Psoas muscle (tissue), 8 donors: ENCODE data around the gene TBC1D21. TPM values are rescaled to one million over a fixed set of nuclear protein-coding genes. Genes with fewer than 3 reads are reported as not detected.

Experiments used
- ATAC-seq, 4 donors: fragments of 200-7000 bp; cut with Tn5 transposase; one replicate each; pipeline ENCODE4 v1.9.1; 2020; ENCODE audit warnings: moderate library complexity in 3 of 4, mild to moderate bottlenecking in 2 of 4
- DNase-seq, 2 donors: peaks; one replicate each; pipeline ENCODE4 v3.0.0-alpha.2; 2020
- H3K27ac ChIP-seq: fragments of 200-600 bp; one replicate; pipeline ENCODE4 v1.8.0; 2022
- H3K27me3 ChIP-seq, 3 donors: fragments of 200-600 bp in 1 of 3; one replicate each; pipeline versions ENCODE4 v1.6.1 to v1.8.0; 2013 to 2022; ENCODE audit warnings: low read length in 2 of 3, mild to moderate bottlenecking in 2 of 3, moderate library complexity in 1 of 3; ENCODE audit not compliant: insufficient read depth in 3 of 3
- H3K36me3 ChIP-seq, 2 donors: fragments of 200-600 bp in 1 of 2; one replicate each; pipeline versions ENCODE4 v1.6.1 to v1.8.0; 2013 to 2022; ENCODE audit warnings: low read depth in 1 of 2, mild to moderate bottlenecking in 1 of 2, moderate library complexity in 1 of 2; ENCODE audit not compliant: insufficient read depth in 1 of 2
- H3K4me1 ChIP-seq: fragments of 200-600 bp; one replicate; pipeline ENCODE4 v1.8.0; 2022
- H3K4me3 ChIP-seq: fragments of 200-600 bp; one replicate; pipeline ENCODE4 v1.8.0; 2022; ENCODE audit warnings: mild to moderate bottlenecking
- H3K9me3 ChIP-seq: fragments of 200-600 bp; one replicate; pipeline ENCODE4 v1.8.0; 2022
- WGBS, 3 donors: extraction: QIAGEN DNeasy Blood & Tissue Kit; methylation state at CpG; one replicate each; pipeline versions ENCODE4 v1.1.6 to v1.1.7; 2013; 5-methylcytosine and 5-hydroxymethylcytosine counted together
- intact Hi-C, 2 donors: fragments of 100-400 bp; cut with DNase I; formaldehyde crosslinking; loops; one replicate each; pipeline versions ENCODE4 v1.11.0 to v1.14.2; 2022
- polyA plus RNA-seq, 3 donors: library from polyadenylated mRNA; stranded (reverse); fragments of 200-250 nt; gene quantifications; one replicate each; pipeline ENCODE4 v1.2.3, GENCODE V29; 2013
- total RNA-seq, 4 donors: library from RNA; stranded (reverse); fragmentation: NEBNext Ultra II Directional in 2 of 4; extraction: Animal tissue kit (Norgen Biotek cat#: 25700) in 2 of 4; gene quantifications; one replicate each; pipeline versions ENCODE4 v1.2.1 to v1.2.4, GENCODE V29; 2021 to 2023
- TF ChIP-seq, protein P1 (sequence below): fragments of 200-600 bp; IDR thresholded peaks from one replicate; pipeline ENCODE4 v1.8.0; 2022; ENCODE audit warnings: antibody characterized with exemption
- donor health status: healthy with polysubstance abuse.
- donor health status: DM: no; HTN: no; CAD: no; lungs with moderate emphysema.
- donor health status: Bipolar disorder and iron deficiency.
- donor health status: healthy.
- donor health status: DM: yes; HTN: yes; CAD: no.
- donor health status: DM: no; HTN: no; CAD: no.
- donor health status: DM: no; HTN: no; CAD: no.
- donor health status: DM: yes; HTN: yes; CAD: no.

The TBC1D21 gene
- total and polyA plus RNA-seq, 7 donors, result not detected

DNA sequence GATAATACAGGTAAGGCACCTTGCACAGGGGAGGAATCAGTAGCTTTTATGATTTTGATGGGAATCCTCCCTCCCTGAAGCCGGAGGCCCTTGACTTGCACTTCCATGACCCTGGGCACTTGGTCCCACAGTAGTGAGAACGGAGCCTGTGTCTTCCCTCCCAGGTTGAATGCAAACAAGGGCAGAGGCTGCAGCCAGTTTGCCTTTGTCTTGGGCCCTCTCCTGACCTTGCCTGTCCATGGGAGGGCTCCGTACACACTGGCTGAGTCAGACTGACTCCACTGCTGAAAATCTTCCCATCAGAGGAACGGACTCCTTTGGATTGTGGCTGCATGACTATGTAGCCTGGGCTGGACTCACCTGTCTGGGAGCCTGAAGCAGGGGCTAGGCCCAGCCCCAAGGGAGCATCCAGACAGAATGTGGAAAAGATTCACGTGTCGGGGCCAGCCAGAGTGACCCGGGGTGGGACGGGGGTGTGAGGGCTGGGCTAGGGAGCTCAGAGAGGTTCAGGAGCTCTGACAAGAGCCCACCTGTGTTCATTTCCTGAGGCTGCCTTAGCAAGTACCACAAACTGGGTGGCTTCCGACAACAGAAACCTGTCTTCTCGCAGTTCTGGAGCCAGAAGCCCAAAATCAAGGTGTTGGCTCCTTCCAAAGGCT lies 9.5 kb downstream of the TBC1D21 start:
- TF ChIP-seq, protein P1, sequence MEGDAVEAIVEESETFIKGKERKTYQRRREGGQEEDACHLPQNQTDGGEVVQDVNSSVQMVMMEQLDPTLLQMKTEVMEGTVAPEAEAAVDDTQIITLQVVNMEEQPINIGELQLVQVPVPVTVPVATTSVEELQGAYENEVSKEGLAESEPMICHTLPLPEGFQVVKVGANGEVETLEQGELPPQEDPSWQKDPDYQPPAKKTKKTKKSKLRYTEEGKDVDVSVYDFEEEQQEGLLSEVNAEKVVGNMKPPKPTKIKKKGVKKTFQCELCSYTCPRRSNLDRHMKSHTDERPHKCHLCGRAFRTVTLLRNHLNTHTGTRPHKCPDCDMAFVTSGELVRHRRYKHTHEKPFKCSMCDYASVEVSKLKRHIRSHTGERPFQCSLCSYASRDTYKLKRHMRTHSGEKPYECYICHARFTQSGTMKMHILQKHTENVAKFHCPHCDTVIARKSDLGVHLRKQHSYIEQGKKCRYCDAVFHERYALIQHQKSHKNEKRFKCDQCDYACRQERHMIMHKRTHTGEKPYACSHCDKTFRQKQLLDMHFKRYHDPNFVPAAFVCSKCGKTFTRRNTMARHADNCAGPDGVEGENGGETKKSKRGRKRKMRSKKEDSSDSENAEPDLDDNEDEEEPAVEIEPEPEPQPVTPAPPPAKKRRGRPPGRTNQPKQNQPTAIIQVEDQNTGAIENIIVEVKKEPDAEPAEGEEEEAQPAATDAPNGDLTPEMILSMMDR, result no peak
- WGBS, 3 donors, result 82 to 84% (median 83%) methylated on average over 10 of the region's 10 CpGs
- H3K9me3 ChIP-seq, result no peaks in the 10 kb centered on the region
- DNase-seq (no peak), ATAC-seq (no peak)
- H3K4me3 ChIP-seq, result no peak overlapping the region
- H3K4me1 ChIP-seq, result no peaks in the 10 kb centered on the region
- peaks cover 0 to 4% (median 0%) of the 10 kb centered on the region in 3 donors for H3K27me3 ChIP-seq
- no peaks in the 10 kb centered on the region for H3K36me3 ChIP-seq
- no peak overlapping the region for H3K27ac ChIP-seq
- intact Hi-C loops, result no loop called here

DNA sequence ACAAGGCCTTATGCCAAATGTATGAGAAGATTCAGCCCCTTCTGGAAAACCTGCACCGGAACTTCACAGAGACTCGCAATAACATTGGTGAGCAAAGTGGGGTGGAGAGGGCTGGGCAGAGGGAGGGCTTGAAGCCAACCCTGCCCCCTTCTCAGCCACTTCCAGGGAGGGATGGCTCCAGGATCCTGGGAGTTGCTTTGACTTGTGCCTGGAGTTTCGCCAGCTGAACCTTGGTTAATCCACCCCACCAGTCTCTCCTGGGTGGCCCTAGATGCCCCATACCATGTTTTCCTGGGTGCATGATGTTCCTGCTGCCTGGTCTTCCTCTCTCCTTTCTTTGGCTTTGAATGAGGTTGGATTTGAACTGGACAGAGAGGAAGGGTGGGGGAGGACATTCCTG lies 10.8 kb downstream of the TBC1D21 start:
- Histone ChIP-seq H3K4me3 (no peak overlapping the region), H3K27ac (no peak overlapping the region), H3K9me3 (no peaks in the 10 kb centered on the region), H3K27me3 (peaks cover 0 to 7% (median 0%) of the 10 kb centered on the region in 3 donors), H3K36me3 (no peaks in the 10 kb centered on the region), H3K4me1 (no peaks in the 10 kb centered on the region)
- ATAC-seq (no peak), DNase-seq (no peak)
- WGBS, 3 donors, result 56 to 83% (median 61%) methylated on average over 3 of the region's 3 CpGs
- intact Hi-C loops, result no loop called here
- TF ChIP-seq, protein P1, result no peak

DNA sequence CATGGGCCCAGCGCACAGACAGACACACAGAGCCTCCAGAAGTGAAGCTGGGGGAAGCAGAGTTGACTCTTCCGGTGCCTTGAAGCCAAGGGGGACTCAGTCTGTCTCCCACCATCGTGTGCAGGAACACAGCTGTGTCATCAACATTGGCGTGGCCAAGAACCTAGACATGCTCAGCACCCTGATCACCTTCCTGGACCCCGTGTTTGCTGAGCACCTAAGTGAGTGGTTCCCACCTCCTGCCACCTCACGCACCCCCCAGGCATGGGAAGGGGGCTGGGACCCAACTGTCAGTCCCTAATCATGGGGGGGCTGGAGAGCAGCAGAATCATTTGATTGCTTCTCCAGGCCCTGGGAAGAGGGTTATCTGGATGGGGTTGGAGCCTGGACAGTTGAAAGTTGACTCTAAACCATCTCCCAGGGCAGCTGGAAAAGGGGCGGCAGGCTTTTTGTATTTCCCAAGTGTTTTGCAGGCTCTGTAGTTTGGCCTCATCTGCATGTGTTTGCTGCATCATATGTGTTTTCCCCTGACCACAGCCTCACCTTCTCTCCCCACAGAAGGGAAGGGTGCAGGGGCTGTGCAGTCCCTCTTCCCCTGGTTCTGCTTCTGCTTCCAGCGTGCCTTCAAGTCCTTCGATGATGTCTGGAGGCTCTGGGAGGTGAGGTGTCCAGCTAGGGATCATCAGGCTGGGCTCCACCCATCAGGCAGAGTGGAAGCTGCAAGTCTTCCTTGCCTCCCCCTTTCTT lies 12.8 kb downstream of the TBC1D21 start:
- DNase-seq, result no peak
- no peak for ATAC-seq
- Histone ChIP-seq H3K27me3 (peaks cover 0 to 7% (median 4%) of the 10 kb centered on the region in 3 donors), H3K9me3 (no peaks in the 10 kb centered on the region), H3K36me3 (no peaks in the 10 kb centered on the region), H3K4me3 (no peak overlapping the region), H3K27ac (no peak overlapping the region), H3K4me1 (no peaks in the 10 kb centered on the region)
- 82 to 86% (median 84%) methylated on average over 9 of the region's 9 CpGs for WGBS, 3 donors
- TF ChIP-seq, protein P1, result no peak
- intact Hi-C loops, result no loop called here

DNA sequence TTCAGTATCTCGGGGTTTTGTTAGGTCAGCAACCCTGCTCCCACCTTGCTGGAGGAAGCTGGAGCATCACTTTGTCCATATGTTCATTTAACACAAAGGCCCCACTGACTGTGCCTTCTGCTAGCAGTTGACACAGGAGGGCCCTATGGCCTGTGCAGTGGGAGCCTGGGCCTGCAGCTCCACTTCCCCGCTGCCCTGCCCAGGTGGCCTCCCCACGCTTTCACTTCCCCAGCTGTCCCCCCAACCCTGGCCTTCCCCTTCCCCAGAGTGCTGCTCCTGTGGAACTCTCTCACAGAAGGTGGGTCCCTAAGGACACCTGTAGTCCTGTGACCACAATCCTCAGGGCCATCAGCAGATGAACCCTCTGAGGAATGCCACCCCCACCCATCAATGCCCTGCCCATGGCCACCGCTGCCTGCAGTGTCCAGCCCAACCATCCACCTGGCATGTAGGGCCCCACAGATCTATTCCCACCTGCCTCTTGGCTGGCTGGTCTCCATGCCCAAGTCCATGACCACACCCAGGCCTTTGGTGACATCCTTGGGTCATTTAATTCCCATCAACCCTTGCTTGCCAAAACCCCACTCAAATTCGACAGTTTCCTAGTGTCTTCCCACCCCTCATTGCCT lies 13.5 kb downstream of the TBC1D21 start:
- no peak for DNase-seq
- Histone ChIP-seq H3K27me3 (peaks cover 0 to 9% (median 5%) of the 10 kb centered on the region in 3 donors), H3K9me3 (no peaks in the 10 kb centered on the region), H3K36me3 (no peaks in the 10 kb centered on the region), H3K27ac (no peak overlapping the region), H3K4me3 (no peak overlapping the region), H3K4me1 (no peaks in the 10 kb centered on the region)
- intact Hi-C loops, result no loop called here
- peak in 1 of 4 donors; percentile 11 for ATAC-seq
- 79 to 91% (median 83%) methylated on average over 5 of the region's 5 CpGs for WGBS, 3 donors
- TF ChIP-seq, protein P1, result no peak
